ENCODE data around the gene GAMT.

DNA sequence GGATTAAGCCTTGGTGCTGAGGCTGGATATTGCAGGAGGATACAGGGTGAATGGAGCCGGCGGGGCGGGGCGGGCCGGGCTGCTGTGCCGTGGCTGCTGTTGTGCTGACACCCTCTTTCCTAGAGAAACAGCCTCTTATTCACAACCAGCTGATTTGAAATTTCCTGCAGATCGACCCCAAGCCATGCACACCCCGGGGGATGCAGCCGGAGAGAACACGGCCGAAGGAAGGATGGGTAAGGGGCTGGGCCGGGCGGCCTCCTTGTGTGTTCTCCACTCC, 17.1 kb upstream of the GAMT start:
- TF ChIP-seq BHLHE40 (IDR thresholded peaks at IDR 0.05; ENCODE audit: borderline replicate concordance) (no peak), NFRKB (IDR thresholded peaks at IDR 0.05) (no peak), ZNF384 (IDR thresholded peaks at IDR 0.05) (no peak), SP1 (IDR thresholded peaks at IDR 0.05) (no peak), FOXK2 (IDR thresholded peaks at IDR 0.05) (no peak), ARNT (IDR thresholded peaks at IDR 0.05) (no peak), SUZ12 (IDR thresholded peaks at IDR 0.05) (no peak), ELF4 (IDR thresholded peaks at IDR 0.05) (no peak), CTBP1 (IDR thresholded peaks at IDR 0.05; ENCODE audit: borderline replicate concordance) (no peak), FOXA1 (IDR thresholded peaks at IDR 0.05) (no peak), FOXM1 (IDR thresholded peaks at IDR 0.05; ENCODE audit: borderline replicate concordance) (no peak), HDGF (IDR thresholded peaks at IDR 0.05; ENCODE audit: borderline replicate concordance) (no peak)
